ENCODE results near the gene STARD13.

Gene STARD13

DNA sequence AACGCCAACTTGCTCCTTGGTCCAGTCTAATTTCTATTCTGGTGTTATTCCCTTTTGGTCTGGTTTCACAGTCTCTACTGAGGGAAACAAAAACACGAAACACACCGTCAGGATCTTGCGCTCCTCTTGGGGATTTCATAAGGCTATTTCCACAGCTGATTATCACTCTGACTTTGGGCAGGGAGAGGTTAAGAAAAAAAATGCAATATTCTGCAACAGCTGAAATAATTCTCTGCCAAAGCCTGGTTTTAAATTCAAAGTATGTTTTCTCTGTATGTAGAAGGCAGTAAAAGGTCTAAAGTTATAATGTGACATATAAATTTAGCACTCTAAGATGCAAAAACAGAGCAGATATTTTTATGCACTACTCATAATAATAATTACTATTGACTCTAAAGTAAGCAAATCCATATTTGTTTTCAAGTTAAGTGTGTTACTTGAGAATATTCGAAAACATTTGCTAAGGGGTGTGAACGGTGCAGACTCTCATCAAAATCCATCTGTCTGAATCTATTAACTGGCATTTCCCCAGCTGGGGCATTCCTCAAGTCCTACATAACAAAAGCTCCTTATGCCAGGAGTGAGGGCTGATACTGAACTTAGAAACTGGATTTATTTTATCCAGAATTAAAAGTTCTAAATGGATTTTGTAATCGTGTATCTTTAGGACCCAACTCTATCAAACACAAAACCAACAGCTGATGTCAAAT lies 38.4 kb upstream of the STARD13 start:
- TF ChIP-seq ZFX (IDR thresholded peaks at IDR 0.05; ENCODE audit: borderline replicate concordance): no peak
- TF ChIP-seq, protein P1, sequence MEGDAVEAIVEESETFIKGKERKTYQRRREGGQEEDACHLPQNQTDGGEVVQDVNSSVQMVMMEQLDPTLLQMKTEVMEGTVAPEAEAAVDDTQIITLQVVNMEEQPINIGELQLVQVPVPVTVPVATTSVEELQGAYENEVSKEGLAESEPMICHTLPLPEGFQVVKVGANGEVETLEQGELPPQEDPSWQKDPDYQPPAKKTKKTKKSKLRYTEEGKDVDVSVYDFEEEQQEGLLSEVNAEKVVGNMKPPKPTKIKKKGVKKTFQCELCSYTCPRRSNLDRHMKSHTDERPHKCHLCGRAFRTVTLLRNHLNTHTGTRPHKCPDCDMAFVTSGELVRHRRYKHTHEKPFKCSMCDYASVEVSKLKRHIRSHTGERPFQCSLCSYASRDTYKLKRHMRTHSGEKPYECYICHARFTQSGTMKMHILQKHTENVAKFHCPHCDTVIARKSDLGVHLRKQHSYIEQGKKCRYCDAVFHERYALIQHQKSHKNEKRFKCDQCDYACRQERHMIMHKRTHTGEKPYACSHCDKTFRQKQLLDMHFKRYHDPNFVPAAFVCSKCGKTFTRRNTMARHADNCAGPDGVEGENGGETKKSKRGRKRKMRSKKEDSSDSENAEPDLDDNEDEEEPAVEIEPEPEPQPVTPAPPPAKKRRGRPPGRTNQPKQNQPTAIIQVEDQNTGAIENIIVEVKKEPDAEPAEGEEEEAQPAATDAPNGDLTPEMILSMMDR (IDR thresholded peaks at IDR 0.05): no peak

DNA sequence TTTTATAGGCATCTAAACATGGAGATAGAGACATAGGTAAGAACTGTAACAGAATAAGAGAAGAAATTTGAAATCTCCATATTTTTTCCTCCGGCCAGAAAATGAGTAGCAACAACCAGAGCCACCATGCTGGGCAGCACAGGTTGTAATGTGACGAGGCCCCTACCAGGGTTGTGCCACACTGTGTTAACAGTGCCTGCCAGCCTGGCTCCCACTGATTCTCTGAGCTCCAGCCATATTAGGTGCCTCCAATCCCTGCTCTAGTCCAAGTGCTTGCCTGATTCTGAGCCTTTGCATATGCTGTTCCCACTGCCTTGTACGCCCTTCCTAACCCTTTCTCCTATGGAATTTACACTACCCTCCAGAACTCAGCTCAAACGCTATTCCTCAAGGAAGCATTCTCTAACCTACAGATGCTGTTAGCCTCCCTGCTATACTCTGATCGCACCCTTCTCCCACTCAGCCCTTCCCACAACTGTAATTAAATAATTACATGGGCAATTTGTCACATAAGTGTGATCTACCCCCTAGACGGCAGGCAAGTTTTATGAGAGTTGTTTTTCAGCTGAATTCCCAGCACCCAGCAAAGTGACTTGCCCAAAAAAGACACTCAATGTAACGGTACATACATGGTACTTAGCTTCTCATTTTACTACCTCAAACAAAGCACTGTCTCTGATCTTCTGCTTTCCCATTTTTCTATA lies 37.6 kb upstream of the STARD13 start:
- H3K27ac ChIP-seq: no peak overlapping the region
- TF ChIP-seq, protein P1 (IDR thresholded peaks at IDR 0.05): no peak
- no peak for TF ChIP-seq ZFX (IDR thresholded peaks at IDR 0.05; ENCODE audit: borderline replicate concordance)

More for the DNA sequence above, 38.4 kb upstream of the STARD13 start:
- H3K27ac ChIP-seq: no peak overlapping the region

DNA sequence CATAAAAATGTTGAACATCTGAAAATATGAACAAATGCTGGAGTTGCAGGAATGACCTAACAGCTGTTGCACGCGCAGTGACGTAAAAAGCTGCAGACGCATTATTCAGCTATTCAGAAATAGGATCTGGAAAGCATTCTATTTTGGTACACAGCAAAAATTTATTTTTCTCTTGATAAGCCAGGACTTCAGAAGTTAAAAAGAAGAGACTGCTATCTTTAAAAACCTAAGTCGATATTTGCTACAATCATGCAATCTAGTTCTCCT lies 36.9 kb upstream of the STARD13 start:
- no peak overlapping the region for H3K27ac ChIP-seq
- TF ChIP-seq, protein P1 (IDR thresholded peaks at IDR 0.05): no peak
- no peak for TF ChIP-seq ZFX (IDR thresholded peaks at IDR 0.05; ENCODE audit: borderline replicate concordance)

DNA sequence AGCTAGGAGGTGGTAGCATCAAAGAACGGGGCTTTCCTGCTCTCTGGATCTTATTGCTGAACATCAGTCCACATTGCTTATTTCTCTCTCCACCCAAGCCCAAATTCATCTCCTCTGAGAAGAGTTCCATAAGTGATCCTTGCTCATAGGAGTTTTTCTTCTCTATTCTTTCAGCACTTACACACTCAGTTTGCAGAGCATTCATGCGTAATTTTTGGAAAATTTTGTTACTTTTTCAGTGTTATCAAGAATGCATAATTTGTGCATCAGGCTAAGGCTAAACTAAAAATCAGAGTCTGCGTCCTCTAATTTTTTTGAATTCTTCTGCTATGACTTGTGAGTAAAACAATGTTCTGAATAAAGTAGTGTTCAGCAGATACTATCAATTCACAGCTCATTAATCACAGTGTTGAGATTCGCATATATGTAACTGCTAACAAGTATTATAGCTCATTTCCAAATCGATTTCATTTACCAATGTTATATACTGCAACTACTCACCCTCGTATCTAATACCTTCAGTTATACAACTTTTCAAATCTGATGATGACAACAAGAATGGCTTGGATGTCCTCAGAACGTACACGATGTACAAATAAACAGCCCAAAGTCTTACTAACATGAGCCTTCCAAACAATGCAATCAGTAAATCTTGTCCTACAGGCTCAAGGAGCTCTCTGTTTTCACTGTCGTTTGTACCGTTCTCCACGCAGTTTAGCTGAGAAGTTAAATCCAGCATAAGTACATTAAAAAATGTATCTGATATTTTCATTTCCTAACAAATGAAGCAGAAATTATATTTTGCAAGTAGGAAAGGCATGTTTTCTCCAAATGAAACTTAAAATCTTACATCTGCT lies 36.4 kb upstream of the STARD13 start:
- no peak for TF ChIP-seq ZFX (IDR thresholded peaks at IDR 0.05; ENCODE audit: borderline replicate concordance)
- TF ChIP-seq, protein P1 (IDR thresholded peaks at IDR 0.05): no peak
- H3K27ac ChIP-seq: no peak overlapping the region

DNA sequence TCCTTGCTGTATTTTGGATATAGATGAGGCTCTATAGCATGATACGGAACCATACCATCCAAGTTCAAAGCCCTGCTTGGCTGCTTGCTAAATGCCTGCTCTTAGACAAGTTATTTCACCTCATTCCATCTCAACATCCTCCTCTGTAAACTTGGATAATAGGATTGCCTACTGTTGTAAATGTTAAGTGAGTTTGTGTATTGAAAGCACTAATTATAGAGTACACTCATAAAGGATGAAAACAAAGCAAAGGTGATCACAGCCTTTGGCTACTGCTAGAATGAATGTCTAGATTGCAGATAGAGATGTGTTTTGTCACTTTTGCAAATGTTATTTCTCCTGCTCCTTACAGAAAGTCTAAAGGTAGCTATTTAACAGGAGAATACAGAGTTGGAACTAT lies 34.3 kb upstream of the STARD13 start:
- no peak overlapping the region for H3K27ac ChIP-seq
- TF ChIP-seq, protein P1 (IDR thresholded peaks at IDR 0.05): no peak
- TF ChIP-seq ZFX (IDR thresholded peaks at IDR 0.05; ENCODE audit: borderline replicate concordance): no peak

DNA sequence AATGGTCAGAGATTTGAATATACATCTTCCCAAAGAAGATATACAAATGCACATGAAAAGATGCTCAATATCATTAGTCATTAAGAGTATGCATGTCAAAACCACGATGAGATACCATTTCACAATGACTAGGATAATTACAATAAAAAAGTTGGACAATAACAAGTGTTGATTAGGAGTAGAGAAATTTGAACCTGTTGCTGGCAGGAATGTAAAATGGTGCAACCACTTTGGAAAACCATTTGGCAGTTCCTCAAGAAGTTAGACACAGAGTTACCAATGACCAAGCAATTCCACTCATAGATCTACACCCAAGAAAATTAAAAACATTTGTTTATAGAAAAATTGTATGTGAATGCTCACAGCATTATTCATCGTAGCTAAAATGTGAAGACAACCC lies 33.2 kb upstream of the STARD13 start:
- TF ChIP-seq ZFX (IDR thresholded peaks at IDR 0.05; ENCODE audit: borderline replicate concordance): no peak
- TF ChIP-seq, protein P1 (IDR thresholded peaks at IDR 0.05): no peak

More for the DNA sequence above, 33.2 kb upstream of the STARD13 start:
- no peak overlapping the region for H3K27ac ChIP-seq
